Measurements from ENCODE around the gene SMIM15.
A peak's percentile ranks its signal among the peaks of the same experiment; 100 is the strongest.
"Not testable (repeated sequence)": the region's sequence is repeated elsewhere in the genome, so short reads cannot be mapped to it uniquely, and the experiment has no call there.

Gene SMIM15, protein sequence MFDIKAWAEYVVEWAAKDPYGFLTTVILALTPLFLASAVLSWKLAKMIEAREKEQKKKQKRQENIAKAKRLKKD

DNA sequence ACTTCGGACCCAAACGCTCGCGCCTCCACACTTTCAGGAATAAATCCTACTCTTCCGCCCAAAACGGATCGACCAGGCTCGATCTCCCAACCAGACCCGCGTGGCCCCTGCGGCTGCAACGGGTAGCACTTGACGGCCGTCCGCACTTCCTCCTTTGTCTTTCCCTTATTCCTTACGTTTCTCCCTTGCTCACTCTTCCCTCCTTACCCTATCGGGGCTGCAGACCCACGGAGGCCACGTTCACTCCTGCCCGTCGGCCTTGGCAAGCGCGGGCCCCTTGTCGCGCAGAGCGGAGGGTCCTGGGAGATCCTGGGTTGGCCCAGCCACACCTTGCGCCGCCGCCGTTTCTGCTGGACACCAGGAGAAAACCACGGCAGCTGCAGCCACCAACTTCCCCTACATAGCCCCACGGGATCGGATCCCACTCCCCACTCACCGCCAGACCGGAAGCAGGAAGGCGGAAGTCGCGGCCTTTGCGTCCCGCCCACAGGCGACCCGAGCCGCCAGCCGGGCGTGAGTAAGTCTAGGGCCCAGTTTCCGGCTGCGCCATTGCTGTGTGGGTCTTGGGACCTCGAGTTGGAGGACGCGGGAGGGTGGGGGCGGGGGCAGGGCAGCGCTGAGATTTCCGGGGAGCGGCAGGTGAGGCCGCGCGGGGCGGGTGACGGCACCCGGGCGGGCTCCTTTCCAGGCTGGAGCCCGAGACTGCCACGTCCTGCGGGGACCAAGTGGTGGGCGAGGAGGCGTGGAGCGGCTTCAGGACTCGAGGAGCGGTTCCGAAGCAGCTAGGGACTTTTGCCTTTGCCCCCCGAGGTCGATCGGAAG, at the start of gene SMIM15:
TSS of gene SMIM15 (minus strand) at position 459 of the 822 bp plus-strand sequence. CDS start 2,297 bp downstream, outside the sequence.
- peak; percentile 39 for DNase-seq (ENCODE audit: low read depth, low spot score)
- H3K27ac ChIP-seq: peak within 1 kb of the TSS; percentile 93

DNA sequence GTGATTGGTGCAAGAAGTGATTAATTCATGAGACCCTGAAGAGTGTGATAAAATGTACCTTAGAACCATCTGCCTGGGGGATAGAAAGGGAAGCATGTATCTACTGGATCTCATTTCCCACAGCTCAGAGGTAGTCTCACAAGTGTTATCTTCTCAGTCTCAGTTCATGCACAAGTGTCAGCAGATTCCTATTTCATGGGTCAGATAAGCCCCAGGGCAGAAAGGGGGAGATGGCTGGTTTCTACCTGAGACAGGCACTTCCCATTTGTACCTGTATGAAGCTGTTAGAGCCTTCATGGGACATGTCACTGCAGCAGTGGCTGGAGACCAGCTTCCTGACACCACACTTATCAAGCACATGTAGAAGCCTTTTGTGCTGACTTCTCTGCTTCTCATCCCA, 45.6 kb upstream of the SMIM15 start:
- no peak for DNase-seq (ENCODE audit: low read depth, low spot score)

GRCh38 chr5:61205013-61205412, 42.7 kb upstream of the SMIM15 start:
- no peak for DNase-seq (ENCODE audit: low read depth, low spot score)
- H3K27ac ChIP-seq: no peak overlapping the region

More for the DNA sequence above, 45.6 kb upstream of the SMIM15 start:
- no peak overlapping the region for H3K27ac ChIP-seq

DNA sequence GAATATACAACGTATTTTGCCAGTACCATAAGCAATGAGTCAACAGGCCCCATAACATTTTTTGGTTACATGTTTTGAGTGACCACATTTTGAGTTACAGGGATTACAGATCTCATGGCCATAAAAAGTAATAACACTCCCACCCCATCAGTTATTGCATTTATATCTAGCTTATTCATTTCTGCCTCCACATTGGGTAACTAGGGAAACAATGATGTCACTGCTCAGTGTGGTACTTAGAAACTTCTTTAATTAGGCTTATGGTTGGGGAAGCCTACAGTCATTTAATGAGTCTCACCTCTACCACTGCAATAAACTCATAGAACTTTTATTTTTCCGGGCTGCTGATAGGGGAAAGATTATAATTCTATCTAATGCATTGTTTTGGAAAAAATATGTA, 39.9 kb upstream of the SMIM15 start:
- H3K27ac ChIP-seq: no peak overlapping the region
- no peak for DNase-seq (ENCODE audit: low read depth, low spot score)

GRCh38 chr5:61200582-61201155, 38.4 kb upstream of the SMIM15 start:
- H3K27ac ChIP-seq: no peak overlapping the region
- no peak for DNase-seq (ENCODE audit: low read depth, low spot score)

GRCh38 chr5:61198606-61199005, 36.3 kb upstream of the SMIM15 start:
- no peak overlapping the region for H3K27ac ChIP-seq
- no peak for DNase-seq (ENCODE audit: low read depth, low spot score)

GRCh38 chr5:61187826-61188225, 25.6 kb upstream of the SMIM15 start:
- not testable (repeated sequence) for H3K27ac ChIP-seq; DNase-seq (ENCODE audit: low read depth, low spot score)

DNA sequence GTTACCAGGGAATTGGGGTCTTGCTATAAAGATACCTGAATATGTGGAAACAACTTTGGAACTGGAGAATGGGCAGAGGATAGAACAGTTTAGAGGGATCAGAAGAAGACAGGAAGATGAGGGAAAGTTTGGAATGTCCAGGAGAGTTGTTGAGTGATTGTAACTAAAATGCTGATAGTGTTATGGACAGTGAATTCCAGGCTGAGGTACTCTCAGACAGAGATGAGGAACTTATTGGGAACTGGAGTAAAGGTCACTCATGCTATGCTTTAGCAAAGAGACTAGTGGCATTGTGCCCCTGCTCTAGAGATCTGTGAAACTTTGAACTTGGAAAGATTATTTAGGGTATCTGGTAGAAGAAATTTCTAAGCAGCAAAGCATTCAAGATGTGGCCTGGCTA, 25.1 kb upstream of the SMIM15 start:
- not testable (repeated sequence) for DNase-seq (ENCODE audit: low read depth, low spot score)

GRCh38 chr5:61186634-61187033, 24.4 kb upstream of the SMIM15 start:
- DNase-seq (ENCODE audit: low read depth, low spot score): no peak
- no peak overlapping the region for H3K27ac ChIP-seq

More for the DNA sequence above, 25.1 kb upstream of the SMIM15 start:
- H3K27ac ChIP-seq: not testable (repeated sequence)

DNA sequence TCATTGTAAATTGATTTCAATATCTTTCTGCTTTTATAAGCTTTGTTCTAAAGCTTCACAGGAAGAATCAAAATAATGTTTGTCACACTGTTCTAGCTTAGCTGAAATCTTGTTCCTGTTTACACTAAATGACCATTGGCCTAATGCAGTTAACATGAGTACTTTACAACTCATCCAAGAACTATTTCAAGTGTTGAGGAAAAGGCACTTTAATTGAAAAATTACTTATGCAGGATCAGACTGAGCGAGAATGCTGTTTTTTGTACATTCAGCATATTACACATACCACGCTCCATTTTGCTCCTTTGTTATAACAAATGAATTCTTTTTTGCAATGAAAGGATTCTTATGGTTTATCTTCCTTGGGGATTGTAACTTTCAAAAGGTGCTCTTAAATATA, 22.4 kb upstream of the SMIM15 start:
- no peak for DNase-seq (ENCODE audit: low read depth, low spot score)
- H3K27ac ChIP-seq: no peak overlapping the region

DNA sequence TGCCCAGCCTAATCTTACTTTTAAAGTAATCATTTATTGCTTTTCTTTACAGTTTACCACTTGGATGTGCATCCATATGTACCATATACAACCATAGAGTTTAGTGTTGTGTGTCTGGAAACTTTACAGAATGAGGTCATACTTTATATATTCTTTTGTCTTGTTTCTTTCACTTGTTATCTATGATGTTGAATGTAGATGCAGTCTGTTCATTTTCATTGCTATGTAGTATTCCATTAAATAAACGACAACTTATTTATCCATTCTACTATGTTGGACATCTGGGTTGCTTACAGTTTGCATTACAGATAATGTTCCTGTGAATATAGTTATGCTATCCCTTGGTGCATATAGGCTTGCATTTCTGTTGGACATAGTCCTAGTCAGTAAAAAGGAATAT, 21.3 kb upstream of the SMIM15 start:
- DNase-seq (ENCODE audit: low read depth, low spot score): no peak
- H3K27ac ChIP-seq: no peak overlapping the region

GRCh38 chr5:61182449-61182848, 20.2 kb upstream of the SMIM15 start:
- no peak for DNase-seq (ENCODE audit: low read depth, low spot score)
- no peak overlapping the region for H3K27ac ChIP-seq

DNA sequence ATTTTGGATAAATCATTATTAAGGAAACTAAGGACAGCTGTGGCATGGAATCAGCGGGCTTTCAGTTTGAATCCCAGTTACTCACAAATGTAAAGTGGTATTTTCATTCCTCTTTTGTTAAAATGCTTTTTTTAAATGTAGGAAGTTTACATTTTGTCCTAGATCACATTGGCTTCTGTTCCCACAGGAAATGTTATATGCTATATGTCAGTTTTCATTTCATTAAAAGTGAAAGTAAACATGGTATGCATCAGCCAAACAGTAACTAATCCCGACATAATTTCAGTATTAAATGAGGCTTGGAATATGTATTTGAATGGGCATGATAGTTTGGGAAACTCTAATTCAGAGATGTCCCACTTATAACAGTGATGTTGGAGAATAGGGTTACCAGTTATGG, 18.6 kb upstream of the SMIM15 start:
- no peak overlapping the region for H3K27ac ChIP-seq
- DNase-seq (ENCODE audit: low read depth, low spot score): no peak

GRCh38 chr5:61178702-61179101, 16.4 kb upstream of the SMIM15 start:
- H3K27ac ChIP-seq: no peak overlapping the region
- DNase-seq (ENCODE audit: low read depth, low spot score): peak; percentile 33

DNA sequence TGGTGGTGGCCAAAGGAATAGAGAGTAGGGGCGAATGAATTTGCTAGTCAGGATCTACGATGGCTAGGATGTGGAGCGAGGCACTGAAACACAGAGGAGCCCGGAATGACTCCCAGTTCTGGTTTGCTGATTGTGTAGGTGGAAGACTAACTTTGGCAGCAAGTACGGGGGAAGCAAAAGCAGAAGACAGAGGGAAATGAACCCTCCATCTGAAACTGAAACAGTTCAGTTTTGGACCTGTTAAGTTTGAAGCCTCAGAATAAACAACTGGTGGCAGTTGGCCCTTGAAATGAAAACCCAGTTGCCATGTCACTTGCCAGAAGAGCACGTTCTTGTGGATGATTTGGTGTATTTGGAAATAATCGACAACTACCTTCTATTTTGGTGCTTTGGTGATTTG, 15.4 kb upstream of the SMIM15 start:
- H3K27ac ChIP-seq: no peak overlapping the region
- no peak for DNase-seq (ENCODE audit: low read depth, low spot score)

GRCh38 chr5:61177070-61177469, 14.8 kb upstream of the SMIM15 start:
- no peak overlapping the region for H3K27ac ChIP-seq
- DNase-seq (ENCODE audit: low read depth, low spot score): no peak

GRCh38 chr5:61176631-61177030, 14.4 kb upstream of the SMIM15 start:
- DNase-seq (ENCODE audit: low read depth, low spot score): no peak
- H3K27ac ChIP-seq: no peak overlapping the region

- no peak for DNase-seq (ENCODE audit: low read depth, low spot score)
- no peak overlapping the region for H3K27ac ChIP-seq
These were observed 9.2 kb upstream of the SMIM15 start for GRCh38 chr5:61171479-61171878.

GRCh38 chr5:61168951-61169350, 6.7 kb upstream of the SMIM15 start:
- H3K27ac ChIP-seq: no peak overlapping the region
- no peak for DNase-seq (ENCODE audit: low read depth, low spot score)

- no peak overlapping the region for H3K27ac ChIP-seq
- DNase-seq (ENCODE audit: low read depth, low spot score): no peak
These were observed 5.1 kb upstream of the SMIM15 start for GRCh38 chr5:61167382-61167781.

DNA sequence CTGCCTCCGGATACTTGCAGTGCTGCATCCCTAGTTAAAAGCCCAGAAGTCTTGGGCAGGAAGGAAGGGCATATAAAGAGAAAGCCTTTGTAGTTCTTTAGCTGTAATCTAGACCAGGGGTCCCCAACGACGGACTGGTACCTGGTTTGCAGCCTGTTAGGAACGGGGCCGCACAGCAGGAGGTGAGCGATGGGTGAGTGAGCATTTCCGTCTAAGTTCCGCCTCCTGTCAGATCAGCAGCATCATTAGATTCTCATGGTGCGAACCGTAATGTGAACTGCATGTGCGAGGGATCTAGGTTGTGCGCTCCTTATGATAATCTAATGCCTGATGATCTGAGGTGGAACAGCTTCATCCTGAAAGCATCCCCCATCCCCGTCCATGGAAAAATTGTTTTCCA, 1.6 kb upstream of the SMIM15 start:
- DNase-seq (ENCODE audit: low read depth, low spot score): no peak
- peak overlapping the region; percentile 93 for H3K27ac ChIP-seq
